Mononuclear cell (primary cell): Measurements from ENCODE around the gene DMAC2. TPM values are rescaled to one million over a fixed set of nuclear protein-coding genes. Genes with fewer than 3 reads are reported as not detected.
"Not testable (repeated sequence)": the region's sequence is repeated elsewhere in the genome, so short reads cannot be mapped to it uniquely, and the experiment has no call there.

Experiments
- H3K27me3 ChIP-seq: 2 replicates; pipeline ENCODE4 v1.6.0; 2011; ENCODE audit warnings: low read length, control low read depth; ENCODE audit not compliant: insufficient read depth
- H3K4me1 ChIP-seq: 2 replicates; pipeline ENCODE4 v1.5.1; 2011; ENCODE audit warnings: mild to moderate bottlenecking, low read length, control low read depth; ENCODE audit not compliant: insufficient read depth
- H3K4me3 ChIP-seq: 2 replicates; pipeline ENCODE4 v1.5.1; 2011; ENCODE audit warnings: mild to moderate bottlenecking, low read length, moderate library complexity
- H3K9me3 ChIP-seq: 2 replicates; pipeline ENCODE4 v1.5.1; 2011; ENCODE audit warnings: low read depth, mild to moderate bottlenecking, control low read depth, low read length
- total RNA-seq: library from RNA; depleted of rRNA; stranded (reverse); fragments of >200 nt; gene quantifications from one replicate; pipeline ENCODE4 v1.2.3, GENCODE V29; 2012

Gene DMAC2
- total RNA-seq, 1 donor = 13.0 TPM

- Histone ChIP-seq H3K9me3 (no peaks in the 10 kb centered on the region), H3K4me1 (peaks cover 13% of the 10 kb centered on the region), H3K27me3 (no peaks in the 10 kb centered on the region), H3K4me3 (no peak overlapping the region)
Observed at GRCh38 chr19:41449865-41450178, 10.1 kb upstream of the DMAC2 start.

GRCh38 chr19:41449079-41449864 lies 9.6 kb upstream of the DMAC2 start:
- H3K9me3 ChIP-seq = no peaks in the 10 kb centered on the region
- peaks cover 13% of the 10 kb centered on the region for H3K4me1 ChIP-seq
- H3K4me3 ChIP-seq = no peak overlapping the region
- no peaks in the 10 kb centered on the region for H3K27me3 ChIP-seq

- peaks cover 13% of the 10 kb centered on the region for H3K4me1 ChIP-seq
- H3K27me3 ChIP-seq = no peaks in the 10 kb centered on the region
- no peak overlapping the region for H3K4me3 ChIP-seq
- no peaks in the 10 kb centered on the region for H3K9me3 ChIP-seq
Observed at GRCh38 chr19:41447732-41448332, 8.1 kb upstream of the DMAC2 start.

- no peaks in the 10 kb centered on the region for H3K27me3 ChIP-seq
- no peak overlapping the region for H3K4me3 ChIP-seq
- peaks cover 17% of the 10 kb centered on the region for H3K4me1 ChIP-seq
- H3K9me3 ChIP-seq = no peaks in the 10 kb centered on the region
Observed at GRCh38 chr19:41445575-41445974, 5.9 kb upstream of the DMAC2 start.

- Histone ChIP-seq H3K27me3 (no peaks in the 10 kb centered on the region), H3K4me1 (peaks cover 24% of the 10 kb centered on the region), H3K9me3 (no peaks in the 10 kb centered on the region), H3K4me3 (no peak overlapping the region)
Observed at GRCh38 chr19:41443813-41444455, 4.2 kb upstream of the DMAC2 start.

GRCh38 chr19:41442473-41443355 lies 3.0 kb upstream of the DMAC2 start, which contains the start of gene ERICH4:
Gene ERICH4 (plus strand): TSS chr19:41443156. CDS start chr19:41443170, 14 bp downstream.
- no peak within 1 kb of the TSS for H3K4me3 ChIP-seq
- H3K9me3 ChIP-seq = no peaks in the 10 kb centered on the region
- peaks cover 22% of the 10 kb centered on the region for H3K4me1 ChIP-seq

GRCh38 chr19:41441321-41441945 lies 1.7 kb upstream of the DMAC2 start:
- no peaks in the 10 kb centered on the region for H3K9me3 ChIP-seq
- H3K27me3 ChIP-seq = no peaks in the 10 kb centered on the region
- H3K4me1 ChIP-seq = peaks cover 22% of the 10 kb centered on the region
- no peak overlapping the region for H3K4me3 ChIP-seq

More at GRCh38 chr19:41442473-41443355, 3.0 kb upstream of the DMAC2 start, which contains the start of gene ERICH4:
- no peaks in the 10 kb centered on the region for H3K27me3 ChIP-seq

- Histone ChIP-seq H3K4me1 (peaks cover 22% of the 10 kb centered on the region), H3K27me3 (no peaks in the 10 kb centered on the region), H3K9me3 (no peaks in the 10 kb centered on the region)
Observed at GRCh38 chr19:41437944-41438574, 1.7 kb downstream of the DMAC2 start.

GRCh38 chr19:41436674-41436951 lies 3.1 kb downstream of the DMAC2 start:
- no peak overlapping the region for H3K4me3 ChIP-seq
- peaks cover 20% of the 10 kb centered on the region for H3K4me1 ChIP-seq
- H3K27me3 ChIP-seq = no peaks in the 10 kb centered on the region
- H3K9me3 ChIP-seq = no peaks in the 10 kb centered on the region

More at GRCh38 chr19:41437944-41438574, 1.7 kb downstream of the DMAC2 start:
- no peak overlapping the region for H3K4me3 ChIP-seq

- H3K27me3 ChIP-seq = no peaks in the 10 kb centered on the region
- no peaks in the 10 kb centered on the region for H3K9me3 ChIP-seq
- peaks cover 20% of the 10 kb centered on the region for H3K4me1 ChIP-seq
- H3K4me3 ChIP-seq = no peak overlapping the region
Observed at GRCh38 chr19:41435936-41436673, 3.6 kb downstream of the DMAC2 start.

GRCh38 chr19:41435376-41435775 lies 4.3 kb downstream of the DMAC2 start:
- H3K9me3 ChIP-seq, H3K4me3 ChIP-seq: not testable (repeated sequence)

GRCh38 chr19:41434450-41434849 lies 5.3 kb downstream of the DMAC2 start:
- no peak overlapping the region for H3K4me3 ChIP-seq
- H3K9me3 ChIP-seq = no peaks in the 10 kb centered on the region
- H3K4me1 ChIP-seq = peaks cover 17% of the 10 kb centered on the region
- H3K27me3 ChIP-seq = no peaks in the 10 kb centered on the region

More at GRCh38 chr19:41435376-41435775, 4.3 kb downstream of the DMAC2 start:
- H3K4me1 ChIP-seq = peaks cover 24% of the 10 kb centered on the region
- H3K27me3 ChIP-seq = not testable (repeated sequence)

GRCh38 chr19:41433171-41433570 lies 6.5 kb downstream of the DMAC2 start:
- Histone ChIP-seq H3K27me3 (no peaks in the 10 kb centered on the region), H3K9me3 (no peaks in the 10 kb centered on the region), H3K4me1 (peaks cover 20% of the 10 kb centered on the region), H3K4me3 (no peak overlapping the region)
